Neural cell (in vitro differentiated cells): ENCODE measurements around the gene STX16. TPM values are rescaled to one million over a fixed set of nuclear protein-coding genes. Genes with fewer than 3 reads are reported as not detected.

Source experiments
- H2AFZ ChIP-seq: fragments of 200-600, 300-800 bp; sonication (generic), shearing (Covaris generic); 2 replicates; pipeline ENCODE4 v1.6.0; 2014; ENCODE audit warnings: low read depth, mild to moderate bottlenecking, antibody characterized with exemption, low read length, moderate library complexity
- H3F3A ChIP-seq: fragments of 200-600 bp; shearing (Covaris generic); 2 replicates; pipeline ENCODE4 v1.6.1; 2016; ENCODE audit warnings: mild to moderate bottlenecking, moderate library complexity, mixed read lengths, antibody characterized with exemption, low read length; ENCODE audit not compliant: insufficient read depth, poor library complexity, severe bottlenecking
- H3K27ac ChIP-seq: fragments of 200-600, 300-800 bp; sonication (generic), shearing (Covaris generic); 2 replicates; pipeline ENCODE4 v1.5.1; 2014; ENCODE audit warnings: mild to moderate bottlenecking, low read length, moderate library complexity
- H3K27me3 ChIP-seq: fragments of 300-800, 200-600 bp; sonication (generic), shearing (Covaris generic); 2 replicates; pipeline ENCODE4 v1.6.0; 2014; ENCODE audit warnings: mild to moderate bottlenecking, low read depth, low read length, moderate library complexity; ENCODE audit not compliant: insufficient read depth
- H3K36me3 ChIP-seq: fragments of 300-800, 200-600 bp; sonication (generic), shearing (Covaris generic); 2 replicates; pipeline ENCODE4 v1.5.1; 2014; ENCODE audit warnings: mild to moderate bottlenecking, antibody characterized with exemption, low read length, moderate library complexity; ENCODE audit not compliant: insufficient read depth
- H3K4me2 ChIP-seq: fragments of 300-800, 200-600 bp; sonication (generic), shearing (Covaris generic); 2 replicates; pipeline ENCODE4 v1.6.0; 2014; ENCODE audit warnings: mild to moderate bottlenecking, low read length
- H3K4me3 ChIP-seq: fragments of 300-800, 200-600 bp; sonication (generic), shearing (Covaris generic); 2 replicates; pipeline ENCODE4 v1.5.1; 2014; ENCODE audit warnings: mild to moderate bottlenecking, low read length, moderate library complexity
- H3K79me2 ChIP-seq: fragments of 200-600 bp; shearing (Covaris generic); replicated peaks from 2 replicates; pipeline ENCODE4 v1.6.0; 2014; ENCODE audit warnings: mild to moderate bottlenecking, low read length, moderate library complexity; ENCODE audit not compliant: insufficient read depth
- H3K9ac ChIP-seq: fragments of 300-800, 200-600 bp; sonication (generic), shearing (Covaris generic); 2 replicates; pipeline ENCODE4 v1.6.1; 2016; ENCODE audit warnings: mild to moderate bottlenecking, low read length, mixed read lengths
- H3K9me2 ChIP-seq: fragments of 200-600 bp; shearing (Covaris generic); 2 replicates; pipeline ENCODE4 v1.6.1; 2016; ENCODE audit warnings: mild to moderate bottlenecking, low read length, mixed read lengths; ENCODE audit not compliant: insufficient read depth
- H3K9me3 ChIP-seq: fragments of 200-600, 300-800 bp; sonication (generic), shearing (Covaris generic); 2 replicates; pipeline ENCODE4 v1.6.1; 2016; ENCODE audit warnings: mild to moderate bottlenecking, mixed run types, low read length, moderate library complexity, mixed read lengths
- H4K20me1 ChIP-seq: fragments of 200-600 bp; shearing (Covaris generic); 2 replicates; pipeline ENCODE4 v1.6.1; 2016; ENCODE audit warnings: mild to moderate bottlenecking, mixed run types; ENCODE audit not compliant: insufficient read depth
- CTCF ChIP-seq: fragments of 450-650 bp; IDR thresholded peaks from 2 replicates; pipeline ENCODE4 v1.5.1; 2014; ENCODE audit warnings: antibody characterized with exemption, mild to moderate bottlenecking, moderate library complexity; ENCODE audit not compliant: poor library complexity, severe bottlenecking
- EP300 ChIP-seq: fragments of 450-650 bp; conservative IDR thresholded peaks from 2 replicates; pipeline ENCODE4 v1.6.1; 2014; ENCODE audit warnings: antibody characterized with exemption, mild to moderate bottlenecking, moderate library complexity; ENCODE audit not compliant: poor library complexity, severe bottlenecking
- EZH2 ChIP-seq: fragments of 200-600, 300-800 bp; shearing (Covaris generic), sonication (generic); IDR thresholded peaks from 2 replicates; pipeline ENCODE4 v1.6.1; 2014; ENCODE audit warnings: antibody characterized with exemption, low read length, borderline replicate concordance, mild to moderate bottlenecking; ENCODE audit not compliant: insufficient read depth, poor library complexity, severe bottlenecking
- MXI1 ChIP-seq: fragments of 450-650 bp; conservative IDR thresholded peaks from 2 replicates; pipeline ENCODE4 v1.6.1; 2014; ENCODE audit warnings: antibody characterized with exemption, mild to moderate bottlenecking; ENCODE audit not compliant: poor library complexity, severe bottlenecking
- POLR2AphosphoS5 ChIP-seq: IDR thresholded peaks from 2 replicates; pipeline ENCODE4 v1.6.1; 2012
- RAD21 ChIP-seq: fragments of 450-650 bp; conservative IDR thresholded peaks from 2 replicates; pipeline ENCODE4 v1.6.1; 2014; ENCODE audit warnings: antibody characterized with exemption, mild to moderate bottlenecking, moderate library complexity
- SMC3 ChIP-seq: fragments of 450-650 bp; conservative IDR thresholded peaks from 2 replicates; pipeline ENCODE4 v1.6.1; 2014; ENCODE audit warnings: antibody characterized with exemption, mild to moderate bottlenecking, moderate library complexity; ENCODE audit not compliant: poor library complexity
- TAF1 ChIP-seq: IDR thresholded peaks from 2 replicates; pipeline ENCODE4 v1.6.1; 2012; ENCODE audit warnings: low read depth
- polyA plus RNA-seq: library from polyadenylated mRNA; depleted of rRNA; stranded (reverse); fragments of >200 nt; gene quantifications from 2 replicates; pipeline ENCODE4 v1.2.3, GENCODE V29; 2014
- TF ChIP-seq, protein P1 (sequence below): IDR thresholded peaks from 2 replicates; pipeline ENCODE4 v1.6.1; 2012; ENCODE audit warnings: borderline replicate concordance

Gene STX16
- polyA plus RNA-seq, 1 donor from 2014 or later = 120 TPM

- no peaks in the 10 kb centered on the region for H3K9me3 ChIP-seq
- H3K79me2 ChIP-seq = no peaks in the 10 kb centered on the region
- H3F3A ChIP-seq = no peaks in the 10 kb centered on the region
- H3K9me2 ChIP-seq = no peaks in the 10 kb centered on the region
- no peaks in the 10 kb centered on the region for H3K36me3 ChIP-seq
- H3K4me2 ChIP-seq = no peak overlapping the region
- no peak overlapping the region for H3K4me3 ChIP-seq
- no peak overlapping the region for H2AFZ ChIP-seq
- no peak overlapping the region for H3K9ac ChIP-seq
- no peaks in the 10 kb centered on the region for H3K27me3 ChIP-seq
- no peaks in the 10 kb centered on the region for H4K20me1 ChIP-seq
- TF ChIP-seq EZH2 = no peak
- no peak for TF ChIP-seq CTCF
- H3K27ac ChIP-seq = no peak overlapping the region
These were observed 16.4 kb upstream of the STX16 start for GRCh38 chr20:58634521-58635278.

- H3F3A ChIP-seq = no peaks in the 10 kb centered on the region
- H3K9ac ChIP-seq = no peak overlapping the region
- H3K9me3 ChIP-seq = no peaks in the 10 kb centered on the region
- no peak for TF ChIP-seq RAD21
- no peak for TF ChIP-seq EP300
- no peak for TF ChIP-seq MXI1
- TF ChIP-seq SMC3 = no peak
- TF ChIP-seq, protein P1, sequence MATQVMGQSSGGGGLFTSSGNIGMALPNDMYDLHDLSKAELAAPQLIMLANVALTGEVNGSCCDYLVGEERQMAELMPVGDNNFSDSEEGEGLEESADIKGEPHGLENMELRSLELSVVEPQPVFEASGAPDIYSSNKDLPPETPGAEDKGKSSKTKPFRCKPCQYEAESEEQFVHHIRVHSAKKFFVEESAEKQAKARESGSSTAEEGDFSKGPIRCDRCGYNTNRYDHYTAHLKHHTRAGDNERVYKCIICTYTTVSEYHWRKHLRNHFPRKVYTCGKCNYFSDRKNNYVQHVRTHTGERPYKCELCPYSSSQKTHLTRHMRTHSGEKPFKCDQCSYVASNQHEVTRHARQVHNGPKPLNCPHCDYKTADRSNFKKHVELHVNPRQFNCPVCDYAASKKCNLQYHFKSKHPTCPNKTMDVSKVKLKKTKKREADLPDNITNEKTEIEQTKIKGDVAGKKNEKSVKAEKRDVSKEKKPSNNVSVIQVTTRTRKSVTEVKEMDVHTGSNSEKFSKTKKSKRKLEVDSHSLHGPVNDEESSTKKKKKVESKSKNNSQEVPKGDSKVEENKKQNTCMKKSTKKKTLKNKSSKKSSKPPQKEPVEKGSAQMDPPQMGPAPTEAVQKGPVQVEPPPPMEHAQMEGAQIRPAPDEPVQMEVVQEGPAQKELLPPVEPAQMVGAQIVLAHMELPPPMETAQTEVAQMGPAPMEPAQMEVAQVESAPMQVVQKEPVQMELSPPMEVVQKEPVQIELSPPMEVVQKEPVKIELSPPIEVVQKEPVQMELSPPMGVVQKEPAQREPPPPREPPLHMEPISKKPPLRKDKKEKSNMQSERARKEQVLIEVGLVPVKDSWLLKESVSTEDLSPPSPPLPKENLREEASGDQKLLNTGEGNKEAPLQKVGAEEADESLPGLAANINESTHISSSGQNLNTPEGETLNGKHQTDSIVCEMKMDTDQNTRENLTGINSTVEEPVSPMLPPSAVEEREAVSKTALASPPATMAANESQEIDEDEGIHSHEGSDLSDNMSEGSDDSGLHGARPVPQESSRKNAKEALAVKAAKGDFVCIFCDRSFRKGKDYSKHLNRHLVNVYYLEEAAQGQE = no peak
- no peak for TF ChIP-seq POLR2AphosphoS5
- no peak for TF ChIP-seq TAF1
- no peak for TF ChIP-seq EZH2
- TF ChIP-seq CTCF = no peak
- H2AFZ ChIP-seq = no peak overlapping the region
- H3K9me2 ChIP-seq = no peaks in the 10 kb centered on the region
- no peak overlapping the region for H3K4me3 ChIP-seq
- H3K27me3 ChIP-seq = no peaks in the 10 kb centered on the region
- H3K79me2 ChIP-seq = no peaks in the 10 kb centered on the region
- H3K4me2 ChIP-seq = no peak overlapping the region
- H3K36me3 ChIP-seq = no peaks in the 10 kb centered on the region
- H3K27ac ChIP-seq = no peak overlapping the region
- H4K20me1 ChIP-seq = no peaks in the 10 kb centered on the region
These were observed 15.8 kb upstream of the STX16 start for GRCh38 chr20:58635279-58635665.
